Activated naive CD4-positive, alpha-beta T cell treated with anti-CD3 and anti-CD28 coated beads, Interleukin-2, amount 50 U/mL, for 72 hours (primary cell): Measurements from ENCODE around the gene RAG2. TPM values are rescaled to one million over a fixed set of nuclear protein-coding genes. Genes with fewer than 3 reads are reported as not detected.
A peak's percentile ranks its signal among the peaks of the same experiment; 100 is the strongest.

Experiments
- ATAC-seq, 2 donors: fragments of 150-1000 bp; cut with Tn5 transposase; 2 replicates each; pipeline ENCODE4 v1.10.0; 2021; ENCODE audit warnings: mild to moderate bottlenecking in 2 of 2, moderate library complexity in 2 of 2
- DNase-seq, 2 donors: peaks; one replicate each; pipeline ENCODE4 v3.0.0; 2021 to 2022; ENCODE audit warnings: low spot score in 2 of 2
- H3K27ac Mint-ChIP-seq, 2 donors: one replicate each; pipeline ENCODE4 v1.8.0; 2022; ENCODE audit warnings: mild to moderate bottlenecking in 2 of 2, mixed read lengths in 2 of 2
- H3K36me3 Mint-ChIP-seq, 2 donors: one replicate each; pipeline ENCODE4 v1.8.0; 2022; ENCODE audit warnings: mixed read lengths in 2 of 2
- H3K9me3 Mint-ChIP-seq, 2 donors: one replicate each; pipeline ENCODE4 v1.8.0; 2022; ENCODE audit warnings: mixed read lengths in 2 of 2
- total RNA-seq, 2 donors: library from RNA; stranded (reverse); gene quantifications; one replicate each; pipeline ENCODE4 v1.2.3, GENCODE V29; 2022

RAG2 gene
- not detected for total RNA-seq

DNA sequence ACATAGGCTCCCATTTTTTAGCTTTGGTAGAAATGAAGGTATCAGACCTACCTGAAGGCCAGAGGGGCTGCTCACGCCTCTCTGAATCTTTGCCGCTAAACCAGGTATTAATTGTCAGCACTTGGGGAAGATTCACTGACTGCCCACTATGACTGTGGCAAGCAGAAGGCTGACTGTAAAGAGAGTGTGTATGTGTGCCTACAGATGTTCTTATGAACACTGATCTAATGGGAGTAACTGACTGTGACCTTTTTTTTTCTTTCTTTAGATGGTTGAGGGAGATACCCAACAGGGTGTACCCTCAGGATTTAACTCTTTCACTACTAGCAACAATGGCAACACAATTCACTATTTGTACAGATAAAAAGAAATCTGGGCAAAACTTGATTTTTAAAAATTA lies at the start of gene RAG2:
Gene RAG2 (minus strand): TSS at position 186 of the 400 bp plus-strand sequence. CDS start 4,068 bp downstream, outside the sequence.
- DNase-seq (no peak), ATAC-seq (no peak)
- Mint-ChIP-seq H3K27ac (no peak within 1 kb of the TSS), H3K36me3 (no peaks in the 10 kb centered on the region), H3K9me3 (no peaks in the 10 kb centered on the region)

DNA sequence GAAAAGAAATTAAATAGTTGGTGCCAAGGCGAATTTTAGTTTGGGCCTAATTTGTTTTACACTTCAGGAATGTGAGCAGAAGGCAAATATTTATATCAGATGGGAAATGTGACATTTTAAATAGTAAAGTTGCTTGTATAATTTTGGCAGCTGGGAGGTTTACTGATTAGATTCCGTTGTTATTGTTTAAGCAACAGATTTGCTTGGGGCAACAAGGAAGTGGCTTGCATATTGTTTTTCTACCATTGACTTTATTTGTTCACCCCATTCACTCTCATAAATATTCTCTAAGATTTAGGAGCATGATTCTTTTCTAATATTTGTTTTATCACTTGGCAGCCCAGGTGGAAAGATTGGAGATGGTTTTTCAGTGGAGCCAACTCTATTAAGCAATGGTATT lies 40.5 kb upstream of the RAG2 start:
- Mint-ChIP-seq H3K27ac (no peak overlapping the region), H3K9me3 (peaks cover 0 to 3% of the 10 kb centered on the region in 2 donors), H3K36me3 (peaks cover 0 to 14% of the 10 kb centered on the region in 2 donors)
- no peak for DNase-seq
- no peak for ATAC-seq

DNA sequence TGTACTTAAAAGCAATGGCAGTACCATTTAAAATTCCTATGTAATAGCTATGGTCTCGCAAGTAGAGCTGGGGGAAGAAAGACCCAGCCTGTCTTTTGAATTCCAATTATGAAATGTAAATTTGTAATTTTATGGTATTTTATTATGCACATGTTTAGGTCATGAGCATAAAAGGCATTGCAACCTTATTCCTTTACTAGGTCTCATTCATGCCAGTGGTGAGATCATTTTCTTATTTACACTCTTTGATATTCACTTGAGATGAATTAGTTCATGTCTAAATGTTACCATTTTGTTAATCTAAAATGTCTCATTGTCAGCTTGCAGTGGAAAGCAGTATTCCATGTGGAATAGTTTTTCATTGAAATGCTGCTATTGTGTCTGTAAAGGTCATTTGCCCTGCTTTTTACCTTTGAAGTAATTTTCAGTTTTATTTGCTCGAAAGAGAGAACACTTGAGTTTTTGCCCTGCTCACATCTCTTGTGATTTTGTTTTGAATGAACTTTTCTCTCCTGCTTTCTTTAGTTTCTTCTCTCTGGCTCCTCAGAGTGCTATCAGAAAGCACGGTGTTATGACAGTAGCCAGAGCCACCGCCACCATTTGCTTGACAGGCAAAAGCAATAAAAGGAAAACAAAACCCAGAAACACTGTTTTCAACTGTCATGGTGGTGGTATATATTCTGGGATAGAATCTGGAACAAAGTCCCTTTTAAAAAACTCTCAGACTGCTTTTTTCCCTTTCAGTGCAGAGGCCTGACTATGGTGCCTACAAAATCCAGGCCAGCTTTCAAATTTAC lies 37.2 kb upstream of the RAG2 start:
- DNase-seq (no peak), ATAC-seq (no peak)
- peaks cover 0 to 7% of the 10 kb centered on the region in 2 donors for H3K36me3 Mint-ChIP-seq
- no peaks in the 10 kb centered on the region for H3K9me3 Mint-ChIP-seq
- no peak overlapping the region for H3K27ac Mint-ChIP-seq

DNA sequence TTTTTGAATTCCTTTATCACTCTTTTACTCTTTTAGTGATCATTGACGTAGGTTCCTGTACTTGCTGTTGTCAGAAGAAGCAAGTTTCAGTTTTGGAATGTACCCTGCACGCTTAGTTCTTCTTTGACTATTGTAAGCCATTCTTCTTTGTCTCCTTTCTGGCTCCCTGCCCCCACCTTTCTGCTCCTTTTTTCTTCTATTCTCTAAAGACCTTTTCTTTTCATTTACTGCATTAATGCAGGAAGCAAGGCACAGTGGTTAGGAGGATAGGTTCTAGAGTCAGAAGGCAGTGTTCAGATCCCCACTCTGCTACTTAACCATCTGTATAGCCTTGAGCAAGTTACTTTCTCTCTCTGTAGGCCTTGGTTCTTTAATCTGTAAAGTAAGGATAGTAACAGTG lies 33.7 kb upstream of the RAG2 start:
- ATAC-seq: peak in 1 of 2 donors; percentile 66
- no peak for DNase-seq
- no peaks in the 10 kb centered on the region for H3K9me3 Mint-ChIP-seq
- no peak overlapping the region for H3K27ac Mint-ChIP-seq
- peaks cover 0 to 7% of the 10 kb centered on the region in 2 donors for H3K36me3 Mint-ChIP-seq

DNA sequence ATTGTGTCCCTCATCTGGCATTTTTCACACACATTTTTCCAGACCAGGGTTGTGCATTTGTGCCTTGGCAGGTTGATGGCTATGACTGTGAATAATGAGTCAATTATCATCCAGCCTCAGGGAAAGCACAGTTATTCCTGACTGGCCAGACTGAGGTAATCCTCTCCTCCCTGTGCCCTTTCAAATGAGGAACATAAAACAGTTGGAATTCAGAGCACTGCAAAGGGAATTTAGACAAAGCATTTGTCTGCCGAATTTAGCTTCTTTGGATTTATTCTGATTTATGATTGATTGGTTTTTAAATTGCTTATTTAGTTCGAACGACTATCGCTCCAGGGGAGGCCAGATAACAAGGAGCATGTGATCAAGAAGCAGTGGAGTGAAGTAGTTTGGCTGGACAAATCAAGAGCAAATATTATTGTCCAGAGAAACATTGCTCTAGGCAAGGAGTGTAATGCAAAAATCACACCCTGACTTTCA lies 30.8 kb upstream of the RAG2 start:
- Mint-ChIP-seq H3K36me3 (peaks cover 0 to 2% of the 10 kb centered on the region in 2 donors), H3K27ac (no peak overlapping the region), H3K9me3 (no peaks in the 10 kb centered on the region)
- ATAC-seq (no peak), DNase-seq (no peak)

DNA sequence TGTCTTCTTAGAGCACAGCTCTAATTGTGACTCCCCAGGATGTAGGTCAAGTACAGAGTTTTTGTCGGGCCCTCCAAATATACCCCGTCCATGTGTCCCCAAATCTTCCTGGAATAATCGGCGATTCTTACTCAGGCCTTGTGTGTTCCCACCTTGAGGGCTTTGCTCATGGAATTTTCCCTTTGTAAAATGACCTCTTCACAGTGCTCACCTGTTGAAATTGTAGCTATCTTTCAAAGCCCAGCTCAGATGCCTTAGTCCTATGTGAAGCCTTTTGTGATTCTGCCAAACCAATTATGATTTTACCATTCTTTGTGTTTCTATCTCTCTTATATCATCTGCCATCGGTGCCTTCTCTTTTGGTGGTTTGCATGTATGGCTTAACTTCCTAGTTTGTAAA lies 30.1 kb upstream of the RAG2 start:
- DNase-seq (no peak), ATAC-seq (no peak)
- no peak overlapping the region for H3K27ac Mint-ChIP-seq
- no peaks in the 10 kb centered on the region for H3K36me3 Mint-ChIP-seq
- H3K9me3 Mint-ChIP-seq: no peaks in the 10 kb centered on the region

DNA sequence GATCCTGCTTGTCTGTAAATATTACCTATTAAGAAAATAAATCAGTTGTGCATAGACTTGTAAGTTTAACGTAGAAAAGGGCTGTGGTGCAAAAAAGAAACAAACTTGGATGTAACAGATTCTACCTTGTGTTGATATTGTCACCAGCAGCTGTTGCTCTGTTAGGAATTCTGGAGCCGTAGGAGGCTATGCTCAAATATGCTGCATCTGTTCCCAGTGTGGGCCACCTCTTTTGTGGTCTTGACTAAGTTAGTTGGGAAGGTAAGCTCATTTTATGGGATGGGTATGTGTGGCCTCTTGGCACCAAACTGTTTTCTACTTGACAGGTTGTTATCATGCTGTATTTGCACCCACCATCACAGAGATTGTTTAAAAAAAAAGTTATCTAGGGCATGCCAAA lies 29.4 kb upstream of the RAG2 start:
- ATAC-seq: no peak

DNA sequence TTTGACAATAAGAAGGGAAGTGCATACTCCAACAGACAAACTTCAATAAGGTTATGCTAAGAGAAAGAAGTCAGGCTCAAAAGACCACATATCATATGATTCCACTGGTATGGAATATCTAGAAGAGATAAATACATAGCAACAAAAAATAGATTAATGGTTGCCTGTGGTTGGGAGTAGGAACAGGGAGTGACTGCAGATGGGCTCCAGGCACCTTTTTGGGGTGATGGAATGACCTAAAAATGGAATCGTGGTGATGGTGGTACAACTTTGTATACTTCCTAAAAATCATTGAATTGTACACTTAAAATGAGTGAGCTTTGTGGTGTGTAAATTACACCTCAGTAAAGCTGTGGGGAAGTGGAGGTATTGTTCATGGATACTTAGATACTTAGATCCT lies 29.0 kb upstream of the RAG2 start:
- DNase-seq (no peak), ATAC-seq (no peak)
- H3K36me3 Mint-ChIP-seq: no peaks in the 10 kb centered on the region
- H3K27ac Mint-ChIP-seq: no peak overlapping the region
- no peaks in the 10 kb centered on the region for H3K9me3 Mint-ChIP-seq

More for the DNA sequence above, 29.4 kb upstream of the RAG2 start:
- Mint-ChIP-seq H3K27ac (no peak overlapping the region), H3K9me3 (no peaks in the 10 kb centered on the region), H3K36me3 (no peaks in the 10 kb centered on the region)
- no peak for DNase-seq

DNA sequence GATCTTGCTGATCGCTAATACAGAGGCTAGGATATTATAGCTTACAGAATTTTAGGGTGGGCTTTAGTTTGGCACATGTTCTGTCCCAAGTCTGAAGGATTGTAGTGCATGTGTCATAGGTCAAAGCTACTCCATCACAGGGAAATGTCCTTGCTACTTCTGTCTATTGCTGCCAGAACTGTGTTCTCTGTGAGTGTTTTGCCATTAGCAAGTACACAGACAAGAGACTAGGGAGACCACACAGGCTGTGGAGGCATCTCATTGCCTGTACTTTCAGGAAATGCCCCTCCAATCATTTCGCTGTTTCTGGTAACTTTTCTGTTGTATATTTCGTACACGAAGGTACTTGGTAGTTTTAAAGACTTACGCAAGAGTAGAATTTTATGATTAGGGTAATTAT lies 25.5 kb upstream of the RAG2 start:
- DNase-seq: no peak
- Mint-ChIP-seq H3K9me3 (no peaks in the 10 kb centered on the region), H3K27ac (no peak overlapping the region), H3K36me3 (no peaks in the 10 kb centered on the region)
- no peak for ATAC-seq

DNA sequence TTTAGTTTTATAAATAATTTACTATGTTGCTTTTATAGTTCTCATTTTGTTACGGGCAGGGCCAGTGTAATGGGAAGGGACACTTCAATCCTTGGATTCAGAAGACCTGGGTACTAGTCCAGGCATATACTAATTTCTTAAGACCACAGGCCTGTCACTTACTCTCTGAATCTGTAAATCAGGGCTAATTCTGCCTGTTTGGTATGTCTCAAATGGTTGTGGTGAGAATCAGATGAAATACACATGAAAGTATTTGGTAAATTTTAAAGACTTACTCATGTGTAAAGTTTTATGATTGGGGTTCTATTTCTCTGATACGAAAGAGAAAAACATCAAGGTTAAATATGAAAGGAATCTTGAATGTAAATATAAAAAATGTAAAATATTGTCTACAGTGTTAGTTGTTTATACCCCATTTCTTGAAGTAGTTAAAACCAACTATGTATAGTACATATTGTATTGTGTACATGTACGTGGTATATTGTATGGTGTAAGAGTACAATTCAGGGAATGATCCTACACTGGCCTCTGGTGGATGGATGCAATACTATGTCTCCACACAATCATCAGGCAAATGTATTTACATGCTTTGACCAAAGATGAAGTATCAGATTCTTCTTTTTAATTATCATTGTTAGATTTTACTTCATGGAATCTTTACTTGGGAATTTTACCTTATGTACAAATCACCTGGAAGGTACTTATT lies 24.5 kb upstream of the RAG2 start:
- no peak overlapping the region for H3K27ac Mint-ChIP-seq
- no peak for DNase-seq

DNA sequence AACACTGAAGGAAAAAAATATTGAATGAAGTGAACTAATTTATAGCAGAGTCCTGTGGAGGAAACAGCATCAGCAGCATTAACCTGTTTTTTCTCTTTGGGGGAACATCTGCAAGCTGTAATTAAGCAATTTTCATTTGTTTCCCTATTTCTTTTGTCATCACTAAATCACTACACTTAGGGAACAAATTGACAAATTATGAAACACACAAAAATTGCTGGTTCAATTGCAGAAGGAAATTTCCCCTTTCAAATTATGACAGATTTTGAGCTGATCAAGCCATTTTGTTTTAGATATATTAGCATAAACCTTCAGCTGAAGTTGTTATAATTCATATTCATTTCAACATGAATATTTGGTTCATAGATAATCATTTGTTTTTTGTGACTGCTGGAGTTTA lies 22.2 kb upstream of the RAG2 start:
- Mint-ChIP-seq H3K27ac (no peak overlapping the region), H3K9me3 (no peaks in the 10 kb centered on the region), H3K36me3 (peaks cover 0 to 4% of the 10 kb centered on the region in 2 donors)
- ATAC-seq: no peak
- DNase-seq: no peak

More for the DNA sequence above, 24.5 kb upstream of the RAG2 start:
- no peak for ATAC-seq
- Mint-ChIP-seq H3K9me3 (no peaks in the 10 kb centered on the region), H3K36me3 (no peaks in the 10 kb centered on the region)

DNA sequence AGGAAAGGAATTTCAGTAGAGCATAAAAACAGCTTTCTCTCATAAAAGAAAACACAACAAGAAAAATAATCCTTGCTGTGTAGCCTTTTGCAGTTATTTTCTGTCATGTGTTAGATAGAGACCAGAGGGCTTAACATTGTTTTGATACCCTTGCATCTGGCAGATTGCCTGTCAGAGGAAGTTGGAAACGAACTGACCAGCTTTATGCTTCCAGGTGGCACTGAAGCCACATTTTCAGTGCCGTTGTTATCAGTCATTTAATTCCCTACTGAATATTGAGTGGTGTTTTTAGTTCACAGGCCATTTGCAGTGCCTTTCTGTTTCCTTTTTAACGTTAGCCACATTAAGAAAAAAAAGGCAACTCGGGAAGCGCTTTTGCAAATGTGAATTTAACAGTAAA lies 21.5 kb upstream of the RAG2 start:
- ATAC-seq: no peak
- peaks cover 0 to 4% of the 10 kb centered on the region in 2 donors for H3K36me3 Mint-ChIP-seq
- no peaks in the 10 kb centered on the region for H3K9me3 Mint-ChIP-seq

DNA sequence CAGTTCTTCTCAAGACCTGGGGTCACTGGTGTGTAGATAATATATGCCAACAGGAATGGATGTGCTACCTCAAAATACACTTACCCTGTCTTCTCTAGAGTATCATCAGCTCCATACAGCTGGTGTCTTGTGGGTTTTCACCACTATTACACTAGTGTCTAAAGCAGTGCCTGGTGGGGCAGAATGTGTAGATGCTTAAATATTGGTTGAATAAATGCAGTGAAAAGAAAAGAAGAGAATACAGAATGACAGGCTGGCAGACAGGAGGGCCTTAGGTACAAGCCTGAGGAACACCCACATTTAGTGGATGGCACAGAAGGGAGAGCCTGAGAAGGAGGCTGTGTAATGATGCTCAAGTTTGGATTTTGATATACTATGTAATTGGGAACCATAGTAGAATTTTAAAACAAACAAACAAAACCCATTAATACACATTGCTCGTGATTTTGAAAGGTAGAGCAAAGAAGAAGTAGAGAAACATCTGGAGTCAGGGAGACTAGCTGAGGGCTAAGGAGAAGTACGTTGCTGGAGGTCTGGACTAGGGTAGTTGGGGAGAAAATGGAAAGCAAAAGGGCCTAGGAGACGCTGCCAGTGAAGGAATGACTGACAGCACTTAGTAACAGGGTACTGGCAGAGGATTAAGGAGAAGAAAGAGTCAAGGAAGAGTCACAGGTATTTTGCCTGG lies 20.5 kb upstream of the RAG2 start:
- no peak overlapping the region for H3K27ac Mint-ChIP-seq
- H3K9me3 Mint-ChIP-seq: no peaks in the 10 kb centered on the region
- no peak for DNase-seq
- peaks cover 0 to 4% of the 10 kb centered on the region in 2 donors for H3K36me3 Mint-ChIP-seq
- ATAC-seq: no peak

More for the DNA sequence above, 21.5 kb upstream of the RAG2 start:
- no peak for DNase-seq
- no peak overlapping the region for H3K27ac Mint-ChIP-seq

DNA sequence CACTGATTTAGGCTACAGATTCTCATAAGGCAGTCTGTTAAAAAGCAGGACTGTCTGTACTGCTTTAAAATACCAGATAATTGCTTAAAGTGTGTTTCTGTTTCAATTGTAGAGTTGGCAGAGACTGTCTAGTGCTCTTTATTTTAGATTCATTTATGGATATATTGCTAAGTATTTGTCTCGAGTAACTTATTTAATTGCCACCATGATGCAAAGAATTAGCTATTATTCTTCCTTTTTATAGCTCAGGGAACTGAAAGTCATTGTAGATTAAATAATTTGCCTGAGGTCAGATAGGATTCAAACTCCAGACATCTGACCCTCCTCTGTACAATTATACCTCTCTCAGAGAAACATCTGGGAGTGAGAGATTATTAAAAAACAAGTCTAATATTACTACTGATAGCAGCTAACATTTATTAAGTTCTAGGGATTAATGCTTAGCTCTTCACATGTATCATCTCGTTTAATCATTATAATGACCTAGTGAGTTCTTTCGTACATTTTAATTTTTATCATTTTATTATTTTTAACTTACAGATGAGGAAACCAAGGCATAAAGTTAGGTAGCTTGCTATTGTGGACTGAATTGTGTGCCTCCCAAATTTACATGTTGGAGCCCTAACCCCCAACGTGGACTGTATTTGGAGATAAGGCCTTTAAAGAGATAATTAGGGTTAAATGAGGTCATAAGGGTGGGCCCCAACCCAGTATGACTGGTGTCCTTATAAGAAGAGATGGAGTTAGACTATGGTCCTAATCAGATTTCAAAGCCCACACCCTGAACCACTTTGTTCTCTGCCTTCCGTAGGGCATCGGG lies 19.7 kb upstream of the RAG2 start:
- DNase-seq: no peak
- Mint-ChIP-seq H3K36me3 (peaks cover 0 to 4% of the 10 kb centered on the region in 2 donors), H3K27ac (no peak overlapping the region), H3K9me3 (no peaks in the 10 kb centered on the region)
- ATAC-seq: no peak

DNA sequence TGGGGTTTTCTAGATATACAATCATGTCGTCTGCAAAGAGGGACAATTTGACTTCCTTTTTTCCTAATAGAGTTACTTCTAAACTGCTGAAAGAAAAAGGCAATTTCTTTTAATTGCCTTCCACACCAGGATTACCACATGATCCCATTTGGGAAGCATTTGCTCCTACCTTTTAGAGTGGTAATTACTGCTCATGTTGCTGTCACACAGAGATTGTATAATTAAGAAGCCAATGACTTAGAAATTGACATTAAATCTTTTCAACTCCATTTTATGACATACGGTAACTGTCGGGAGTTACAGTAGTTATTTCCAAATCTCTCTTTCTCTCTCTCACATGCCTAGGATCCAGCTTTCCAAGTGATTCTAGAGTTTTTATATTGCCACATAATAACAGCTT lies 17.8 kb upstream of the RAG2 start:
- Mint-ChIP-seq H3K36me3 (peaks cover 0 to 4% of the 10 kb centered on the region in 2 donors), H3K9me3 (no peaks in the 10 kb centered on the region), H3K27ac (no peak overlapping the region)
- ATAC-seq (no peak), DNase-seq (no peak)

DNA sequence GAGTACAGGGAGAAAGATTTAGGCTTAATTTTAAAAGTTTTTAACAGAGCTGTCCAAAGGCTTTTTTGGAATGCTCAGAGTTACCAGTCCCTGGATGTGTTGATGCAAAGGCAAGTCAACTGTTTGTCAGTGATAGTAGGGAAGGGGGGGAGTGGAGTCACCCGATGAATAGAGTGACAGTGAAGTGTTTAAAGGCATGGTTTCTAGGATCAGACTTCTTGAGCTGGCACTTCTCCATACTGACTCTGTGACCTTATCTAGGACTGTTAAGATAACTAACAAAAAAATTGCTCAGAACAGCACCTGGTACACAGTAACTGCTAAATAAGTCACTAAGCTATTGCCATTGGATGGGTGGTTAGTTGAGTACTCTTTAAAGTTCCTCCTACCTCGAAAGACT lies 11.3 kb upstream of the RAG2 start:
- H3K27ac Mint-ChIP-seq: no peak overlapping the region
- DNase-seq (no peak), ATAC-seq (no peak)
- H3K36me3 Mint-ChIP-seq: no peaks in the 10 kb centered on the region
- H3K9me3 Mint-ChIP-seq: no peaks in the 10 kb centered on the region
